Measurements from ENCODE around the gene PLEKHA8. TPM values are rescaled to one million over a fixed set of nuclear protein-coding genes. Genes with fewer than 3 reads are reported as not detected.
"Not testable (repeated sequence)": the region's sequence is repeated elsewhere in the genome, so short reads cannot be mapped to it uniquely, and the experiment has no call there.

PLEKHA8 gene
- total RNA-seq, 2 donors from 2014 or later, result 11.7 to 14.9 TPM

- intact Hi-C loops (cut with DNase I), result no loop called here
- TF ChIP-seq, protein P1, sequence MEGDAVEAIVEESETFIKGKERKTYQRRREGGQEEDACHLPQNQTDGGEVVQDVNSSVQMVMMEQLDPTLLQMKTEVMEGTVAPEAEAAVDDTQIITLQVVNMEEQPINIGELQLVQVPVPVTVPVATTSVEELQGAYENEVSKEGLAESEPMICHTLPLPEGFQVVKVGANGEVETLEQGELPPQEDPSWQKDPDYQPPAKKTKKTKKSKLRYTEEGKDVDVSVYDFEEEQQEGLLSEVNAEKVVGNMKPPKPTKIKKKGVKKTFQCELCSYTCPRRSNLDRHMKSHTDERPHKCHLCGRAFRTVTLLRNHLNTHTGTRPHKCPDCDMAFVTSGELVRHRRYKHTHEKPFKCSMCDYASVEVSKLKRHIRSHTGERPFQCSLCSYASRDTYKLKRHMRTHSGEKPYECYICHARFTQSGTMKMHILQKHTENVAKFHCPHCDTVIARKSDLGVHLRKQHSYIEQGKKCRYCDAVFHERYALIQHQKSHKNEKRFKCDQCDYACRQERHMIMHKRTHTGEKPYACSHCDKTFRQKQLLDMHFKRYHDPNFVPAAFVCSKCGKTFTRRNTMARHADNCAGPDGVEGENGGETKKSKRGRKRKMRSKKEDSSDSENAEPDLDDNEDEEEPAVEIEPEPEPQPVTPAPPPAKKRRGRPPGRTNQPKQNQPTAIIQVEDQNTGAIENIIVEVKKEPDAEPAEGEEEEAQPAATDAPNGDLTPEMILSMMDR (IDR thresholded peaks at IDR 0.05), result no peak
- no peak for DNase-seq
- no peaks in the 10 kb centered on the region for H3K36me3 ChIP-seq
- no peak overlapping the region for H3K9ac ChIP-seq (ENCODE audit: low read depth in 2 of 2, low read length in 2 of 2)
- no peaks in the 10 kb centered on the region for H3K4me1 ChIP-seq
- no peaks in the 10 kb centered on the region for H3K27me3 ChIP-seq
- H3K27ac ChIP-seq, result no peak overlapping the region
- H3K4me3 ChIP-seq, result no peak overlapping the region
- no peaks in the 10 kb centered on the region for H3K9me3 ChIP-seq
These were observed 60.1 kb downstream of the PLEKHA8 start for GRCh38 chr7:30088362-30088761.

GRCh38 chr7:30090111-30090510 is 61.9 kb downstream of the PLEKHA8 start:
- TF ChIP-seq, protein P1 (IDR thresholded peaks at IDR 0.05), result no peak
- no peak overlapping the region for H3K4me3 ChIP-seq
- intact Hi-C loops (cut with DNase I), result no loop called here

DNA sequence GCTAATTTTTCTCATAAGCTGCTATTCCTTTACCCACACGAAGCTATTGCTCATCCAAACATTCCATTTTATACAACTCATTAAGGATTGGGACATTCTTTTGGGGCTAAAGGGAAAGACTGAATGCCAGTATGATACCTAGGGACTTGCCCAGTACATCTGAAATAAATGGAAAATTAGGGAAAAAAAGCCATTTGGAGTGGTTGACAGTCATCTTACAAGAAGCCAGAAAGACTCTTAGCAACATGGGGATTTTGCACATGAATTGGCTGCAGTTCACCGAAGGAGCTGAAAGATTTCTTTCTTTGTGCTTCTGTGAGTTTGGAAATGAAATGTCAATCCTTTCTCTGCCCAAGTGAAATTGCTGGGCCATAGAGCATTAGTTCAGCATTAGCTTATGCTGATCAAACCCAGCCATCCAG is 63.3 kb downstream of the PLEKHA8 start:
- intact Hi-C loops (cut with DNase I), result no loop called here
- Histone ChIP-seq H3K4me1 (no peaks in the 10 kb centered on the region), H3K9ac (ENCODE audit: low read depth in 2 of 2, low read length in 2 of 2) (no peak overlapping the region), H3K4me3 (no peak overlapping the region), H3K27ac (no peak overlapping the region), H3K27me3 (no peaks in the 10 kb centered on the region), H3K36me3 (no peaks in the 10 kb centered on the region), H3K9me3 (no peaks in the 10 kb centered on the region)
- TF ChIP-seq, protein P1 (IDR thresholded peaks at IDR 0.05), result no peak
- no peak for DNase-seq

More at GRCh38 chr7:30090111-30090510, 61.9 kb downstream of the PLEKHA8 start:
- Histone ChIP-seq H3K36me3 (no peaks in the 10 kb centered on the region), H3K27ac (no peak overlapping the region), H3K27me3 (no peaks in the 10 kb centered on the region), H3K9me3 (no peaks in the 10 kb centered on the region), H3K9ac (ENCODE audit: low read depth in 2 of 2, low read length in 2 of 2) (no peak overlapping the region), H3K4me1 (no peaks in the 10 kb centered on the region)
- DNase-seq, result no peak

DNA sequence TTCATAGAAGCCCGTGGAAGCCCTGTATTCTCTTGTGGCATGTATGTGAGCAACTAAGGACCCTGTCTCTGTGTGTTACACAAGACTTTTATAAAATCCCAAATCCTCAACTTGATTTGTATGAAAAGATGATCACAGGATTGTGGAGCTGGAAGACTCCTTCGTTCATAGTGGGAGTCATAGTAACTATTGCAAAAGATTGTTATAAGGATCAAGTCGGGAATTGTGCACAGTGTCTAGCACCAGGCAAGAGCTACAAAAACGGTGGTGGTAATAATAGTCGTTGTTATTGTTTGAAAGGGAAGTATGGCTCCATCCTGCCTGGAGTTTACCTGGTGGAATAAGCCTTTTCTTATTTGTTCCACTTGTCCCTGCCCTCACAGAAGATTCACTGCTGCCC is 63.8 kb downstream of the PLEKHA8 start:
- TF ChIP-seq, protein P1 (IDR thresholded peaks at IDR 0.05), result no peak
- intact Hi-C loops (cut with DNase I), result no loop called here
- no peaks in the 10 kb centered on the region for H3K9me3 ChIP-seq
- H3K27me3 ChIP-seq, result no peaks in the 10 kb centered on the region
- H3K36me3 ChIP-seq, result no peaks in the 10 kb centered on the region
- DNase-seq, result no peak
- no peak overlapping the region for H3K9ac ChIP-seq (ENCODE audit: low read depth in 2 of 2, low read length in 2 of 2)
- H3K4me3 ChIP-seq, result no peak overlapping the region
- H3K27ac ChIP-seq, result no peak overlapping the region
- no peaks in the 10 kb centered on the region for H3K4me1 ChIP-seq

- H3K9ac ChIP-seq (ENCODE audit: low read depth in 2 of 2, low read length in 2 of 2), result no peak overlapping the region
- no peak overlapping the region for H3K4me3 ChIP-seq
- no peaks in the 10 kb centered on the region for H3K9me3 ChIP-seq
- H3K4me1 ChIP-seq, result no peaks in the 10 kb centered on the region
- H3K27ac ChIP-seq, result no peak overlapping the region
- TF ChIP-seq, protein P1 (IDR thresholded peaks at IDR 0.05), result no peak
- no peaks in the 10 kb centered on the region for H3K36me3 ChIP-seq
- intact Hi-C loops (cut with DNase I), result no loop called here
- no peaks in the 10 kb centered on the region for H3K27me3 ChIP-seq
- no peak for DNase-seq
These were observed 65.3 kb downstream of the PLEKHA8 start for GRCh38 chr7:30093420-30093952.

DNA sequence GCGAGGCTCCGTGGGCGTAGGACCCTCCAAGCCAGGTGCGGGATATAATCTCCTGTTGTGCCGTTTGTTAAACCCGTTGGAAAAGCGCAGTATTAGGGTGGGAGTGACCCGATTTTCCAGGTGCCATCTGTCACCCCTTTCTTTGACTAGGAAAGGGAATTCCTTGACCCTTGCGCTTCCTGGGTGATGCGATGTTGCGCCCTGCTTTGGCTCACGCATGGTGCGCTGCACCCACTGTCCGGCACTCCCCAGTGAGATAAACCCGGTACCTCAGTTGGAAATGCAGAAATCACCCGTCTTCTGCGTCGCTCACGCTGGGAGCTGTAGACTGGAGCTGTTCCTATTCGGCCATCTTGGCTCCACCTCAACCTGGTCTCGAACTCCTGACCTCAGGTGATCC is 70.4 kb downstream of the PLEKHA8 start:
- H3K4me1 ChIP-seq; H3K27me3 ChIP-seq; H3K4me3 ChIP-seq; H3K27ac ChIP-seq; H3K9ac ChIP-seq (ENCODE audit: low read depth in 2 of 2, low read length in 2 of 2); H3K9me3 ChIP-seq; H3K36me3 ChIP-seq; intact Hi-C loops (cut with DNase I); DNase-seq: not testable (repeated sequence)
